ENCODE results near the gene OTC.
A peak's percentile ranks its signal among the peaks of the same experiment; 100 is the strongest.

The OTC gene

DNA sequence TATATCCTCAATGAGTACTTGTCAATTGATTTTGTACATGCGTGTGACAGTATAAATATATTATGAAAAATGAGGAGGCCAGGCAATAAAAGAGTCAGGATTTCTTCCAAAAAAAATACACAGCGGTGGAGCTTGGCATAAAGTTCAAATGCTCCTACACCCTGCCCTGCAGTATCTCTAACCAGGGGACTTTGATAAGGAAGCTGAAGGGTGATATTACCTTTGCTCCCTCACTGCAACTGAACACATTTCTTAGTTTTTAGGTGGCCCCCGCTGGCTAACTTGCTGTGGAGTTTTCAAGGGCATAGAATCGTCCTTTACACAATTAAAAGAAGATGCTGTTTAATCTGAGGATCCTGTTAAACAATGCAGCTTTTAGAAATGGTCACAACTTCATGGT is at the start of gene OTC:
Gene OTC, plus strand, starts transcription at position 243 of the 400 bp plus-strand sequence. Its CDS starts 93 bp downstream, at position 336.
- no peak for DNase-seq

- DNase-seq = no peak
Measured at GRCh38 chrX:38304010-38304409, 48.4 kb upstream of the OTC start.

GRCh38 chrX:38305971-38306370 is 46.4 kb upstream of the OTC start:
- no peak for DNase-seq

DNA sequence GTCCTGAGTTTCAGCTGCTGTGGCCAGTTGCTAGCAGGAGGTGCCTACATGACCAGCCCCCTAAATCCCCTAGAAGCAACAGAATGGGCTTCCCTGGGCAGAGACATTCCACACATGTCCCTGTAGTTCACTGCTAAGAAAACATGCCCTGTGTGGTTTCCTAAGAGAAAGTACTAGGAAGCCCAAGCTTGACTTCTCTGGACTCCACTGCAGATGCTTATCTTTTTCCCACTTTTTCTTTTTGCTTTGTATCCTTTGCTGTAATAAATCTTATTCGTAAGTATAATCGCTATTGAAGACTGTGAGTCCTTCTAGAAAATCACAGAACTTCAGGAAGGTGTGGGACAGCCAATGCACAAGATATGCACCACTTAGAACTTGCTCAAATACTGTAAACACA is 40.7 kb upstream of the OTC start:
- DNase-seq = no peak

DNA sequence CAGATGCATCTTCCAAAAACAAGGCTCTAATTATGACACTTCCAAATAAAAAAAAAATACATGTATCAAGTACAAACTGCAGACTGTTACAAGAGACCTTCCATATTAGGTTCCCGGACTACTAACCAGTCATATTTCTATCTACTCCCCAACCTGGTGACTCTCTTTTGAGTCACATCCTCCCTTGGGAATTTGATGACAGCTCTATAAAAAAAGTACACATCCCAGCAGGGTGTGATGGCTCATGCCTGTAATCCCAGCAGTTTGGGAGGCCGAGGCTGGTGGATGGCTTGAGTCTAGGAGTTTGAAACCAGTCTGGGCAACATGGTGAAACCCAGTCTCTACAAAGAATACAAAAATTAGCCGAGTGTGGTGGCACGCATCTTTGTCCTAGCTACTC is 40.0 kb upstream of the OTC start:
- DNase-seq = no peak

GRCh38 chrX:38313190-38313589 is 39.2 kb upstream of the OTC start:
- DNase-seq = no peak

- DNase-seq = no peak
Measured at GRCh38 chrX:38315186-38315585, 37.2 kb upstream of the OTC start.

DNA sequence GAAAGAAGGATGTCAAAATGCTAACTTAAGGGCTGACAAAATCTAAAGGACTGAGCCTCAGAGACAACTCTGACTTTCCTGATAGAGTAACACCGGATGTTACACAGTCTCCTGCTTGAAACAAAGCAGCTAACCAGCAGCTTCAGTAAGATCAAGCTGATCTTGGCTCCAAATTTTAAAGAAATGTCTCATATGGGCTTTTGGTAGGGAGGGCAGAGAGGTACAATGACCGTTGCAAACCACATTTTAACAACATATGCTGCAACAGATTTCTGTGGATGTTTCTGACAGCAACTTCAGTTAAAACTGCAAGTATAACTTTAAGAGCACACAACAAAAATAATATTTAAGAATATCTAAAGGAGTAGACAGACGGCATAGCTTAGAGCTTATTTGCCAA is 34.2 kb upstream of the OTC start:
- DNase-seq = no peak

DNA sequence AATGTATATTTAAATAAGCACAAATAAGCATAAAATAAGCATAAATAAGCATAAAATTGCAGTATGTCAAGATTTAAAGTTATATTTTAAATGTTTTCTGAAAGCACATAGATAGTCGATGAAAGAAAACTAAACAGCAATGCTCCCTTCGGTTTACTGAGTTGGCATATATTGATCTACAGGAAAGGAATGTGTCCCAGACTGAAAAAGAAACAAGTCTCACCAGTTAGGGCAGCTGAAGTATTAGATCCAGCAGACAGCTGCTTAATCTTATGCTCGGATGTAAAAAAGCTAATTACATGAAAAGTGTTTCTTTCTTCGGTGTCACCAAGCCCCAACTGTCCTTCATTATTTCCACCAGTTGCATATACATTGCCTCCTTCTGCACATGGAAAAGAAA is 33.8 kb upstream of the OTC start:
- DNase-seq = no peak

- no peak for DNase-seq
Measured at GRCh38 chrX:38320819-38321218, 31.6 kb upstream of the OTC start.

- DNase-seq = no peak
Measured at GRCh38 chrX:38326086-38326485, 26.3 kb upstream of the OTC start.

GRCh38 chrX:38327007-38327774 is 25.2 kb upstream of the OTC start, which contains the start of gene RPGR:
TSS of gene RPGR (minus strand) at chrX:38327509. CDS start at chrX:38327367, 142 bp downstream.
- DNase-seq = peak; percentile 86

DNA sequence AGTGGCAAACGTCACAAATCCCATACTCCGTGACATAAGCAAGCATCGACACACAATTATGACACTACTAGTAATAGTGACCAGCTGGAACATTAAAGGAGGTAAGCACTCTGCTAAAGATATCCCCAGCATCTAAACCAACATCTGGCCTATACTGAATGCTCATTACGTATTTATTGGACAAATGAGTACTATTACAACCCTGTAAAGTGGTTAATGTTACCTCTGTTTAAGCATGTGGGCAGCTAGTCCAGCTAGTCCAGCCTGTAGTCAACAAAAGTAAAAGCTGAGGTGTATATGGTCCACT is 24.7 kb upstream of the OTC start:
- DNase-seq = no peak

DNA sequence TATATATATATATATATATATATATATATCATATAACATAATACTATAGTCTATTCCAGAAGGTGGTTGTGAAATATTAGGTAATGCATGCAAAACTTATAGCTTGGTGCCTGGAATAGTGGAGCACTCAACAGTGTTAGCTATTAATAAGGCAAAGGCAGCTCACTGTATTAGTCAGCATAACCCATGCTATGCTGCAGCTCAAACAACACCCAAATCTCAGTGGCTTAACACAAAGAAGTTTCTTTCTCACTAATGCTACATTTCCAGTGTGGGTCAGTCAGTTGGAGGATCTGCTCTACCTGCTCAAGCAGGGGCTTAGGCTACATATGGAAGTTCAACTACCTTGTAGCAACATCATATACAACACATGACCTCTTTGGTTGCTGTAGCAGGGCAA is 19.9 kb upstream of the OTC start:
- no peak for DNase-seq

DNA sequence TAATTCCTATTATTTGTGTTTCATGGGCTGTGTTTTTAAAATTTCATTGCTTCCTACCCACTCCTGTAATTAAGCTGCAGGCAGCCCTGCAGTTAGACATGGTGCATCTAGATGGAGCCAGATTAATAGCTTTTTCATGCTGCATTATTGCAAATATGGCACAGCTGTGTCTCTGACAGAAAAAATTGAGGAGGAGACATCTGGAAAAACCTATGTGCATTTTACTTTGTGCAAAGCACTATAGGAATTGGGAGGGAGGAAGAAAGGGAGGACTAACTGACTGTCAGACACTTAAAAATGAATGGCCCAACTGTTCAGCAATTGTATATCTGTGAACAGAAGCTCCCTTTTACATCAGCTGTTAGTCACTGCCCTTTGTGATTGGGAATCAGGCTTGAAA is 17.0 kb upstream of the OTC start:
- DNase-seq = no peak

- DNase-seq = no peak
Measured at GRCh38 chrX:38336538-38337240, 15.7 kb upstream of the OTC start.

- DNase-seq = no peak
Measured at GRCh38 chrX:38341442-38341841, 11.0 kb upstream of the OTC start.

GRCh38 chrX:38342853-38343778 is 9.3 kb upstream of the OTC start:
- no peak for DNase-seq

DNA sequence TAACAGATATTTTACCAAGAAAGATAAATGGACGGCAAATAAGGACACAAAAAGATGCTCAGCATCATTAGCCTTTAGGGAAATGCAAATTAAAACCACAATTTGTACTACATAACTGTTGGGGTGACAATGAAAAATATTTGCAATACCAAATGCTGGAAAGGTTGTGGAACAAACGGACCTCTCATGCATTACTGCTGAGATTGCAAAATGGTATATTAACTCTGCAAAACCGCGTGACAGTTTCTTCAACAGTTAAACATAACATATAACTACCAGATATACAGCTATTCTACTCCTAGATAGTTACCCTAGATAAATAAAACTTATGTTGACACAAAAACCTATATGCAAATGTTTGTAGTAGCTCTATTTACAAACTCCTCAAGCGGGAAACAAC is 6.3 kb upstream of the OTC start:
- DNase-seq = no peak

DNA sequence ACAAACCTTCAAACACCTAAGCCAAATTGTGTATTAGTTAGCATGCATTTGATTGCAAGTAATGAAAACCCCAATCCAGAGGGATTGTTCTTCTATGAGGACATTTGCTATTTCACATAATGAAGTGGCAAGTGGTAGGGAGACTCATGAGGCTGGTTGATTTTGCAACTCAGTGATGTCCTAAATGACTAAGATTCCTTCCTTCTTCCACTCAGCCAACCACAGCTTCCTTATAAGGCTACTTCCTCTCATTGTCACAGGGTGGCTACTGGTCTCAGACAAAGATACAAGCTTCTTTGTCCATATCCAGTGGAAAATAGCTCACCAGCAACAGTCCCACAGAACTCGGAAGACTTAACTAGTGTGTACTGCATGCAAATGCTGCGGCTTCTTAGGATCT is 5.3 kb upstream of the OTC start:
- no peak for DNase-seq

DNA sequence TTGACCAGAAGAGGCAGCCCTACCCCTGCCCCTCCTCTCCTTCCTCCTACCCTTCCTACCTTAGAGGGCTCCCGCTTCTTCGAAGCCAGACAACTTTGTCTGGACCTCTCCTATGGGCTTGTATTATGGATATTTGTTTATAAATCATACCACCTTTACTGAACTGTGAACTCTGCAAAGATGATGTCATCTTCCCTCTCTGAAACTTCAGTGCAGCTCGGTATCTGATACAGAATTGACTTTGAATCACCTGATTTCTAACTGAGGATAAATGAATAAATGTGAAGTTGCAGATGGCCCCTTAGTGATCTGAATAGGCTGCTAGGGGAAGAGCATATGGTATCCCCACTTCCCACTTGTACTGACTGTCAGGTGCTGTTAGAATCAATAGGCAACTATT is 1.1 kb upstream of the OTC start:
- no peak for DNase-seq

DNA sequence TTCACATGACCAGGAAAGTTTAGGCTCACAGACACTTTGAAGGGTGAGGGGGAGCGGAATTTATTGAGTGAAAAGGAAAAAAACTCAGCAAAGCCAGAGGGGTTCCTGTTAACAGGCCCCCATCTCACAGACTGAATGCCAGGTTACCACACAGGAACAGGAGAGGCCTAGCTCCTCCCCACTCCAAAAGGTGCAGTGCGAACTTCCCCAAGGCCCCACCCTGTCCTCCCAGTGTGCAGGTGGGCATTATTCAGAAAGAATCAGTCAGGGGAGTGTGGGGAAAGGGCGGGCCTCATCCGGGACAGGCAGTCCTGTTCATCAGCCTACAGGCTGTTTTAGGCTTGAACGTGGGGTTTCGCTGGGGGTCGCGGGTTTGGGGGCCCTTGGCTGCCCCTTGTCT is 4.0 kb downstream of the OTC start:
- DNase-seq = no peak

All from GDM1 (cell line).